Stimulated activated naive CD4-positive, alpha-beta T cell treated with Interleukin-2 at 50 U/mL for 16 hours (primary cell): ENCODE measurements around the gene RMI2.

ENCODE experiments used
- DNase-seq: peaks from one replicate; lab custom pipeline; 2025; lab: John Stamatoyannopoulos, UW

Gene RMI2

GRCh38 chr16:11399261-11399831, 54.1 kb downstream of the RMI2 start:
- DNase-seq: no peak

- no peak for DNase-seq
Measured at GRCh38 chr16:11400076-11400475, 54.8 kb downstream of the RMI2 start.
